HepG2 (cell line): ENCODE measurements around the gene GRIN2D. TPM values are rescaled to one million over a fixed set of nuclear protein-coding genes. Genes with fewer than 3 reads are reported as not detected.

Source experiments
- EED ChIP-seq: sonication (generic); formaldehyde crosslinking; IDR thresholded peaks from 2 replicates; pipeline ENCODE4 v1.5.0; 2020; ENCODE audit warnings: mild to moderate bottlenecking, missing genetic modification reagents
- EZH2 ChIP-seq: conservative IDR thresholded peaks from 2 replicates; pipeline ENCODE4 v1.6.1; 2012; ENCODE audit warnings: mild to moderate bottlenecking, low read depth, low read length, moderate library complexity
- PATZ1 ChIP-seq: sonication (generic); formaldehyde crosslinking; IDR thresholded peaks from 2 replicates; pipeline ENCODE4 v1.4.0; 2020; ENCODE audit warnings: missing genetic modification reagents
- ZNF710 ChIP-seq: sonication (generic); formaldehyde crosslinking; IDR thresholded peaks from 2 replicates; pipeline ENCODE4 v1.5.0; 2020; ENCODE audit warnings: mild to moderate bottlenecking, missing genetic modification reagents, borderline replicate concordance
- ZSCAN12 ChIP-seq: sonication (generic); formaldehyde crosslinking; IDR thresholded peaks from 2 replicates; pipeline ENCODE4 v1.9.0; 2021; ENCODE audit warnings: mild to moderate bottlenecking, missing genetic modification reagents
- polyA plus RNA-seq, 8 experiments: library from polyadenylated mRNA; depleted of rRNA in 3 of 8; stranded (reverse) in 7 of 8; unstranded in 1 of 8; fragments of >200 nt; fragmentation: Illumina TruSeq in 4 of 8; extraction: Trizol in 4 of 8; gene quantifications; 2 replicates each; pipeline versions ENCODE4 v1.2.1 to v1.2.3, GENCODE V29; 2011 to 2016; ENCODE audit warnings: low read depth in 4 of 8, missing spikeins in 1 of 8, mixed read lengths in 1 of 8; ENCODE audit not compliant: insufficient read depth in 1 of 8
- total RNA-seq, 5 experiments: library from RNA; depleted of rRNA; stranded (reverse); fragments of >200 nt; fragmentation: Illumina TruSeq; extraction: Trizol; gene quantifications; 2 replicates each; pipeline ENCODE4 v1.2.3, GENCODE V29; 2016; ENCODE audit warnings: low read depth in 1 of 5
- TF ChIP-seq, protein P1 (sequence below): sonication (generic); formaldehyde crosslinking; IDR thresholded peaks from 2 replicates; pipeline ENCODE4 v1.5.0; 2020; ENCODE audit warnings: mild to moderate bottlenecking, missing genetic modification reagents, moderate library complexity

The GRIN2D gene
- total and polyA plus RNA-seq, 2 of the 13 experiments (the other 11 are each of a cell fraction or from before 2014, with no cell fraction given), result 0.02 to 0.13 TPM

DNA sequence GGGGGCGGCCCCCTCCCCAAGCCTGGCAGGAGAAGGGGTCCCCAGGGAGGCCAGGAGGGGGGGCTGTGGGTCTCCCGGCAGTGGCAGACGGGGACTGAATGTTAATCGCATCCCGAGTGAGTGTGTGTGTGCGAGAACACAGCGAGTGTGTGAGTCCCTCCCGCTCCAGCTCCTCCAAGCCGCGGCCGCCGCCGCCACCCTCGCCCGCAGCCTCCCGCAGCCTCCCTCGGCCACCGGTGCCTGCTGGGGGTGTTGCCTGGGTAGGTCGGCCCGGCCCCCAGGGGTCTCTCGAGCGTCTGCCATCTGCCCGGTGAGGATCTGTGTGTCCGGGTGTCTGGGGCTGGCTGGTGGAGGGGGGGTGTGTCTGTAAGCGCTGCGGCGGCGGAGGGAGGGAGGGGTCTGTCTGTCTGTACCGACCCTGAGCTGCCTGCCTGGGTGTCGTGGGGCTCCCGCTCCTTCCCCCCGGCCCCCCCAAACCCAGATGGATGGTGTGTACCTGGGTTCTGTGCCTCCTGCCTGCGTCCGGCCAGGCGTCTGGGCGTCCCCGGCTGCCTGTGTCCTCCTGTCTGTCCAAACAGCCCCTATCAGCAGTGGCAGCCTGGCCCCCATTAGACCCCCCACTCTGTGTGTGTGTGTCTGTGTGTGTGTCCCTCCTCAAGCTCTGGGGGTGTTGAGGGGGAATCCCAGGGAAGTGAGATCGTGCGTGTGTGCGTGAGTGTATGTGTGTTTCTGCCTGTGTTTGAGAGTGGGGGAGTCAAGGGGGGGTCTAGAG is at the start of gene GRIN2D (continued):
- TF ChIP-seq ZNF710 (CRISPR knock-in tag) (no peak), EED (0 out of 2 replicates have a peak, but pooled peaks have one; percentile 38), PATZ1 (peak; percentile 35; the same call in 1 of the 2 replicates), ZSCAN12 (CRISPR knock-in tag) (no peak), EZH2 (peak; percentile 32; the same call in 1 of the 2 replicates)
- TF ChIP-seq, protein P1, sequence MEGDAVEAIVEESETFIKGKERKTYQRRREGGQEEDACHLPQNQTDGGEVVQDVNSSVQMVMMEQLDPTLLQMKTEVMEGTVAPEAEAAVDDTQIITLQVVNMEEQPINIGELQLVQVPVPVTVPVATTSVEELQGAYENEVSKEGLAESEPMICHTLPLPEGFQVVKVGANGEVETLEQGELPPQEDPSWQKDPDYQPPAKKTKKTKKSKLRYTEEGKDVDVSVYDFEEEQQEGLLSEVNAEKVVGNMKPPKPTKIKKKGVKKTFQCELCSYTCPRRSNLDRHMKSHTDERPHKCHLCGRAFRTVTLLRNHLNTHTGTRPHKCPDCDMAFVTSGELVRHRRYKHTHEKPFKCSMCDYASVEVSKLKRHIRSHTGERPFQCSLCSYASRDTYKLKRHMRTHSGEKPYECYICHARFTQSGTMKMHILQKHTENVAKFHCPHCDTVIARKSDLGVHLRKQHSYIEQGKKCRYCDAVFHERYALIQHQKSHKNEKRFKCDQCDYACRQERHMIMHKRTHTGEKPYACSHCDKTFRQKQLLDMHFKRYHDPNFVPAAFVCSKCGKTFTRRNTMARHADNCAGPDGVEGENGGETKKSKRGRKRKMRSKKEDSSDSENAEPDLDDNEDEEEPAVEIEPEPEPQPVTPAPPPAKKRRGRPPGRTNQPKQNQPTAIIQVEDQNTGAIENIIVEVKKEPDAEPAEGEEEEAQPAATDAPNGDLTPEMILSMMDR, result peak; percentile 20
